ENCODE data around the gene MRPL54.

Gene MRPL54

GRCh38 chr19:3725640-3726310 lies 36.7 kb upstream of the MRPL54 start:
- H3K27me3 Mint-ChIP-seq (ENCODE audit: low read depth, poor library complexity), result peaks cover 58% of the 10 kb centered on the region

GRCh38 chr19:3730457-3730958 lies 32.0 kb upstream of the MRPL54 start:
- DNase-seq, result no peak
- H3K36me3 Mint-ChIP-seq (ENCODE audit: low read depth), result no peaks in the 10 kb centered on the region
- H3K4me3 Mint-ChIP-seq, result no peak overlapping the region
- H3K27ac Mint-ChIP-seq, result no peak overlapping the region
- peaks cover 11% of the 10 kb centered on the region for H3K4me1 Mint-ChIP-seq
- TF ChIP-seq CTCF (IDR thresholded peaks at IDR 0.05), result no peak
- no peaks in the 10 kb centered on the region for H3K9me3 Mint-ChIP-seq
- H3K27me3 Mint-ChIP-seq (ENCODE audit: low read depth, poor library complexity), result peaks cover 26% of the 10 kb centered on the region

More at GRCh38 chr19:3725640-3726310, 36.7 kb upstream of the MRPL54 start:
- Mint-ChIP-seq H3K9me3 (no peaks in the 10 kb centered on the region), H3K36me3 (ENCODE audit: low read depth) (no peaks in the 10 kb centered on the region), H3K4me1 (peaks cover 7% of the 10 kb centered on the region), H3K4me3 (no peak overlapping the region), H3K27ac (no peak overlapping the region)
- peak; percentile 41 for DNase-seq
- no peak for TF ChIP-seq CTCF (IDR thresholded peaks at IDR 0.05)

- Mint-ChIP-seq H3K4me1 (peaks cover 11% of the 10 kb centered on the region), H3K27me3 (ENCODE audit: low read depth, poor library complexity) (peaks cover 25% of the 10 kb centered on the region), H3K9me3 (no peaks in the 10 kb centered on the region), H3K36me3 (ENCODE audit: low read depth) (no peaks in the 10 kb centered on the region), H3K4me3 (no peak overlapping the region), H3K27ac (no peak overlapping the region)
- DNase-seq, result no peak
- TF ChIP-seq CTCF (IDR thresholded peaks at IDR 0.05), result no peak
These were observed 30.4 kb upstream of the MRPL54 start for GRCh38 chr19:3732108-3732507.

GRCh38 chr19:3733549-3734309 lies 28.8 kb upstream of the MRPL54 start:
- Mint-ChIP-seq H3K27me3 (ENCODE audit: low read depth, poor library complexity) (peaks cover 33% of the 10 kb centered on the region), H3K4me3 (no peak overlapping the region)

GRCh38 chr19:3734310-3734600 lies 28.2 kb upstream of the MRPL54 start:
- H3K36me3 Mint-ChIP-seq (ENCODE audit: low read depth), result no peaks in the 10 kb centered on the region
- no peak for TF ChIP-seq CTCF (IDR thresholded peaks at IDR 0.05)
- H3K27ac Mint-ChIP-seq, result no peak overlapping the region
- H3K4me1 Mint-ChIP-seq, result peaks cover 8% of the 10 kb centered on the region
- H3K27me3 Mint-ChIP-seq (ENCODE audit: low read depth, poor library complexity), result peaks cover 33% of the 10 kb centered on the region
- no peaks in the 10 kb centered on the region for H3K9me3 Mint-ChIP-seq
- H3K4me3 Mint-ChIP-seq, result no peak overlapping the region
- DNase-seq, result no peak

More at GRCh38 chr19:3733549-3734309, 28.8 kb upstream of the MRPL54 start:
- peaks cover 11% of the 10 kb centered on the region for H3K4me1 Mint-ChIP-seq
- no peak overlapping the region for H3K27ac Mint-ChIP-seq
- H3K36me3 Mint-ChIP-seq (ENCODE audit: low read depth), result no peaks in the 10 kb centered on the region
- no peak for TF ChIP-seq CTCF (IDR thresholded peaks at IDR 0.05)
- DNase-seq, result no peak
- H3K9me3 Mint-ChIP-seq, result no peaks in the 10 kb centered on the region
